HG03108 (cell line): Measurements from ENCODE around the gene SIT1.
"Not testable (repeated sequence)": the region's sequence is repeated elsewhere in the genome, so short reads cannot be mapped to it uniquely, and the experiment has no call there.

Source experiments
- ATAC-seq: cut with Tn5 transposase; IDR thresholded peaks from one replicate; pipeline ENCODE4 v1.9.1; 2021; ENCODE audit warnings: moderate library complexity; ENCODE audit not compliant: unreplicated experiment

The SIT1 gene

GRCh38 chr9:35660966-35661415, 10.3 kb upstream of the SIT1 start:
- no peak for ATAC-seq

- ATAC-seq = no peak
Measured at GRCh38 chr9:35659340-35659739, 8.6 kb upstream of the SIT1 start.

- no peak for ATAC-seq
Measured at GRCh38 chr9:35658968-35659220, 8.2 kb upstream of the SIT1 start.

- peak; percentile 46 for ATAC-seq
Measured at GRCh38 chr9:35658137-35658967, 7.6 kb upstream of the SIT1 start, which contains the start of gene CCDC107. Gene CCDC107, plus strand, starts transcription at chr9:35658292. Its CDS starts 88 bp downstream, at chr9:35658380.

- peak; percentile 92 for ATAC-seq
Measured at GRCh38 chr9:35657546-35658136, 6.9 kb upstream of the SIT1 start, which contains the start of gene RMRP. Gene RMRP, minus strand, starts transcription at chr9:35658019.

GRCh38 chr9:35656831-35657545, 6.3 kb upstream of the SIT1 start:
- no peak for ATAC-seq

- ATAC-seq = no peak
Measured at GRCh38 chr9:35656348-35656747, 5.6 kb upstream of the SIT1 start.

GRCh38 chr9:35653611-35654010, 2.9 kb upstream of the SIT1 start:
- no peak for ATAC-seq

- no peak for ATAC-seq
Measured at GRCh38 chr9:35652829-35653209, 2.1 kb upstream of the SIT1 start.

- ATAC-seq = no peak
Measured at GRCh38 chr9:35651956-35652828, 1.5 kb upstream of the SIT1 start.

GRCh38 chr9:35649431-35650340, 1.0 kb downstream of the SIT1 start:
- no peak for ATAC-seq

GRCh38 chr9:35646533-35647265, 4.0 kb downstream of the SIT1 start:
- peak; percentile 83 for ATAC-seq

- peak; percentile 0 for ATAC-seq
Measured at GRCh38 chr9:35646153-35646532, 4.6 kb downstream of the SIT1 start.

- ATAC-seq = not testable (repeated sequence)
Measured at GRCh38 chr9:35645736-35646135, 5.0 kb downstream of the SIT1 start.

GRCh38 chr9:35643046-35643445, 7.7 kb downstream of the SIT1 start:
- no peak for ATAC-seq

- ATAC-seq = not testable (repeated sequence)
Measured at GRCh38 chr9:35641478-35641877, 9.3 kb downstream of the SIT1 start.

- ATAC-seq = not testable (repeated sequence)
Measured at GRCh38 chr9:35640431-35640830, 10.3 kb downstream of the SIT1 start.

- ATAC-seq = no peak
Measured at GRCh38 chr9:35639631-35640030, 11.1 kb downstream of the SIT1 start.

GRCh38 chr9:35639225-35639624, 11.5 kb downstream of the SIT1 start:
- not testable (repeated sequence) for ATAC-seq
